22Rv1 (cell line): ENCODE results near the gene LBHD2.

ENCODE experiments used
- H3K27ac ChIP-seq: fragments of 450-650 bp; 2 replicates; pipeline ENCODE4 v1.5.1; 2017
- CTCF ChIP-seq: fragments of 450-650 bp; IDR thresholded peaks from 2 replicates; pipeline ENCODE4 v1.5.1; 2017; ENCODE audit warnings: mild to moderate bottlenecking
- ZFX ChIP-seq: fragments of 450-650 bp; IDR thresholded peaks from 2 replicates; pipeline ENCODE4 v1.6.1; 2017; ENCODE audit warnings: antibody characterized with exemption, borderline replicate concordance

The LBHD2 gene

GRCh38 chr14:103070263-103070885, 13.6 kb upstream of the LBHD2 start:
- no peak for TF ChIP-seq CTCF
- TF ChIP-seq ZFX = no peak
- H3K27ac ChIP-seq = no peak overlapping the region

DNA sequence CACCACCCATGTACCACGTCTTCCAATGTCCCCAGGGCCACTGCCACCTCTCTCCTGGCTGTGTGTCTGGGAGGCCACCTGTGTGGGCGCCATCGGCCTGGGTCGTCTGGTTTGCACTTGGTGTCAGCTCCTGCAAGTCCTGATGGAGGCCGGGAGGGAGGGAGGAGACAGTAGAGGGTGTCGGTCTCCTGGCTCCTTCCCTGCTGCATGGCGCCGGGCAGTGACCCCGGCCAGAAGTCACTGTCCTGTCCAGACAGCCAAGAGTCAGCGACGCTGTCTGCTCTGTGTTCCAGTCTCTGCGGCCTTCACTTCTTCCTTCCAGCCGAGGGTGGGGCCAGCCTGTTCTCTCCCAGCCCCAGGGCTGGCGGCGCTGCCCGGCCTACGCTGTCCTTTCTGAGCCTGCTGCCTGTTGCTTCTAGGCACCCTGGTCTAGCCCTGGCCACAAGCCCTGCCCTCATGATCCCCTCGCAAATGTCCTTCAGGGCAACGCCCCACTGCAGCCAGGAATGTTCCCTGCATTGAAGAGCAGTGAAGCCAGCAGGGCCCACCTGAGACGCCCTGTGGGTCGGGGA, 13.0 kb upstream of the LBHD2 start:
- H3K27ac ChIP-seq = no peak overlapping the region
- TF ChIP-seq CTCF = no peak
- no peak for TF ChIP-seq ZFX

DNA sequence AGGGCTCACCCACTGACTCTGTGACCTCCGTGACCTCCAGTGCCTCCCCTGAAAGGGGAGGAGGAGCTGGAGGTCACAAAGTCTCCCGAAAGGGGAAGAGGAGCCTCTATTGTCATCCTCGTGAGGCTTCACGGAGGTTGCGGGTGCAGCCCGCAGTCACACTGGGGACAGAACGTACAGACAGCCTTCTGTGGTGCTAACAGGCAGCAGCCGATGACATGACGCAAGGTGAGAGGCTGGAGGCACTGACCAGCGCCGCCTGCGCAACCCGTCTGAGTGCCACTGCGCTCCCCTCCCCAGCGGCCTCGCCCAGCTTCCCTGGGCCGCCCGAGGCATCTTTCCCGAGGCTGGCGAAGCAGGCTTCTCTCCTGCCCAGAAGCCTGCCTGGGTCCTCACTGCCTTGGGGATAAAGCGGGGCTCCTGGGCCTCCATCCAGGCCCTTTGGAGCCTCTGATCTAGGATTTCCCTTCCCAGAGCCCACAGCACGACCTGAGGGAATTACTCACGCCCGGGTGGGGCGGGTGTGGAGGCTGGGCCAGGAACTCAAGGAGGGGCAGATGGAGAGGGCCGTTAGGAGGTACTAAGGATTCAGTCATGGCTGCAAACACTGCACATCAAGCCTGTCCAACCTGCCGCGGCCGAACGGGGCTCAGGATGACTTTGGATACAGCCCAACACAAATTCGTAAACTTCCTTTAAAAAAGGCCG, 12.3 kb upstream of the LBHD2 start:
- H3K27ac ChIP-seq = no peak overlapping the region
- no peak for TF ChIP-seq ZFX
- TF ChIP-seq CTCF = no peak

GRCh38 chr14:103072595-103073366, 11.2 kb upstream of the LBHD2 start:
- TF ChIP-seq CTCF = peak; percentile 23; the same call in 1 of the 2 replicates
- TF ChIP-seq ZFX = no peak
- H3K27ac ChIP-seq = no peak overlapping the region

DNA sequence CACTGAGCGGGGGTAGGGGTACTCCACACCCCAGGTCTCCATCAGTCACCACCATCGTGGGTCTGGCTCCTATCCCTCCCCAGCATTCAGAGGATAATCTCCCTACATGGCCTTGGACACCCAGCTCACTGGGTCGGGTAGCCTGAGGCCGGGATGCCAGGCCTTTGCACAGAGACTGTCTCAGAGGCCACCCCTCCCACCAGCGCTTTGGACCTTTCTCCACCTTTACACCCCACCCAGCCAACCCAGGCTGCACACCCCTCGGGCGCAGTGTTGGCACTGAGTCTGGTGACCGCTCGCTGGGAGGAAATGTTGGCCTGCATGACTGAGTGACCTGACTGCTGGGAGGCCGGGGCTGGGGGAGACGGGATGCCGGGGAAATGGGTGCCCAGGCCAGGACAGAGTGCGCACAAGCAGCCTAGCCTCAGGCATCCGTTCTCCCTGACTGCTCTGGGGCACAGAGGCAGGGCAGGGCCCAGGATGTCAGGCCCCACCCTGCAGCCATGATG, 10.6 kb upstream of the LBHD2 start:
- TF ChIP-seq CTCF = no peak
- TF ChIP-seq ZFX = no peak
- no peak overlapping the region for H3K27ac ChIP-seq

DNA sequence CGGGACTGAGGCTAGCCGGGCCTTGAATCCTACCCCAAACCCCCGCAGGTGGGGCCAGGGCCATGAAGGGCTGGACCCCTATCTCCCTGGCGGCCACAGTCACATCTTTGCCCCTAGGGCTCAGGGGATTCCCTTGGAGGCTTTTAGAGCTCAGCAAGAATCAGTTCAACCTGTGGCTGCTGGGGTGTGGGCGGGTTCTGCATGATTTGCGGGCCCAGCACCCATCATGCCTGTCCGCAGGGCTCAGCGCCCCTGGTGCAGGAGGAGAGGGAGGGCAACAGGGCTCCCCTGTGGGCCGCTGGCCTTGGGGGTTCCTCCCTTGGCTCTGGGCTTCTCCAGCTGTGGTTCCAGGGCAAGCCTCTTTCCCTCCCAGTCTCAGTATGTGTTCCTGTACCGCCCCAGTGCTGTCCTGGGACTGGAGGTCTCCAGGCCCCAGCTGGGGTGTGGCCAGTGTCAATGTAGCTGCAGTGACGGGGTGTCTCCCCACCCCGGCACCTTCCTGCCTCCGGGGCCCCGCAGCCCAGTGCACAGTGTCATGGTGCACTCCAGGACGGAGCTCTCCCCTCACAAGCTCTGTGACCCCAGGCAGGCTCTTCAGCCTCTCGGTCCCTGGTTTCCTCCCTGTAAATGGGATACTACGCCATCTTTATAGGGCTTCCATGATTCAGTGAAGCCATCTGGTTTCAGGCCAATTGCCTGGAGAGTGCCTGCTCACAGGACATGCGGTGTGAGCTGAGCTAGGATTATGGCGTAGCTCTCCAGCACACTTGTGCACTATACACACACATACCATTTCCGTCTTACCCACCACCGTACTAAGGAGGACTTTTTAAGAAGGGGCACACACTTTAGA, 9.9 kb upstream of the LBHD2 start:
- no peak overlapping the region for H3K27ac ChIP-seq
- no peak for TF ChIP-seq CTCF
- no peak for TF ChIP-seq ZFX
